Urothelium cell line (cell line): Measurements from ENCODE around the gene USP37.

Experiments used
- DNase-seq: peaks from one replicate; pipeline ENCODE4 v3.0.0; 2011; ENCODE audit warnings: low spot score, mixed read lengths
- FAIRE-seq: peaks from 2 replicates; lab custom pipeline; 2011; peaks lifted over from hg19 to GRCh38; lab: Jason Lieb, UNC

USP37 gene

GRCh38 chr2:218568190-218569037 is at the start of gene USP37, which contains the start of gene CNOT9:
Gene USP37 (minus strand): TSS chr2:218568351. CDS start chr2:218558653, 9,698 bp downstream.
Gene CNOT9 (plus strand): TSS chr2:218568839. CDS start chr2:218568955, 116 bp downstream.
- peak; percentile 76 for FAIRE-seq
- peak; percentile 98 for DNase-seq

GRCh38 chr2:218615868-218616315 is 47.7 kb upstream of the USP37 start:
- no peak for DNase-seq
- FAIRE-seq: no peak

- no peak for FAIRE-seq
- no peak for DNase-seq
Observed at GRCh38 chr2:218607436-218608115, 39.4 kb upstream of the USP37 start, which contains the start of gene PLCD4. Gene PLCD4 (plus strand): TSS chr2:218607899. CDS start chr2:218615740, 7,841 bp downstream.

- DNase-seq (no peak), FAIRE-seq (no peak)
Observed at GRCh38 chr2:218605432-218605831, 37.3 kb upstream of the USP37 start.

- DNase-seq (no peak), FAIRE-seq (no peak)
Observed at GRCh38 chr2:218585541-218585940, 17.4 kb upstream of the USP37 start.

GRCh38 chr2:218583983-218584850 is 16.1 kb upstream of the USP37 start:
- FAIRE-seq (no peak), DNase-seq (no peak)

- DNase-seq (no peak), FAIRE-seq (no peak)
Observed at GRCh38 chr2:218582076-218582475, 13.9 kb upstream of the USP37 start.

GRCh38 chr2:218578272-218578877 is 10.2 kb upstream of the USP37 start:
- FAIRE-seq: no peak

GRCh38 chr2:218577482-218578220 is 9.5 kb upstream of the USP37 start:
- DNase-seq: no peak
- FAIRE-seq: no peak

More at GRCh38 chr2:218578272-218578877, 10.2 kb upstream of the USP37 start:
- no peak for DNase-seq

- DNase-seq (no peak), FAIRE-seq (no peak)
Observed at GRCh38 chr2:218576854-218577253, 8.7 kb upstream of the USP37 start.

- DNase-seq: no peak
- no peak for FAIRE-seq
Observed at GRCh38 chr2:218570850-218571249, 2.7 kb upstream of the USP37 start.

- DNase-seq: no peak
- FAIRE-seq: no peak
Observed at GRCh38 chr2:218569661-218570500, 1.7 kb upstream of the USP37 start.

GRCh38 chr2:218569038-218569431 is 884 bp upstream of the USP37 start:
- DNase-seq (peak; percentile 38), FAIRE-seq (no peak)

- FAIRE-seq (no peak), DNase-seq (no peak)
Observed at GRCh38 chr2:218567797-218568189, 358 bp downstream of the USP37 start.

- DNase-seq: no peak
- no peak for FAIRE-seq
Observed at GRCh38 chr2:218566296-218566695, 1.9 kb downstream of the USP37 start.

GRCh38 chr2:218564056-218564455 is 4.1 kb downstream of the USP37 start:
- FAIRE-seq (no peak), DNase-seq (no peak)

GRCh38 chr2:218558986-218559385 is 9.2 kb downstream of the USP37 start:
- no peak for FAIRE-seq
- no peak for DNase-seq

- DNase-seq: no peak
- FAIRE-seq: no peak
Observed at GRCh38 chr2:218557941-218558340, 10.2 kb downstream of the USP37 start.

GRCh38 chr2:218555527-218555926 is 12.6 kb downstream of the USP37 start:
- FAIRE-seq (no peak), DNase-seq (no peak)
